GM10266 (cell line): ENCODE measurements around the gene IKZF3.
"Not testable (repeated sequence)": the region's sequence is repeated elsewhere in the genome, so short reads cannot be mapped to it uniquely, and the experiment has no call there.

Experiments used
- DNase-seq: peaks from one replicate; pipeline ENCODE4 v3.0.0; 2012; ENCODE audit errors: extremely low spot score
- TF ChIP-seq, protein P1 (sequence below): IDR thresholded peaks from 2 replicates; pipeline ENCODE4 v1.5.1; 2012; ENCODE audit warnings: mild to moderate bottlenecking, low read depth; ENCODE audit not compliant: control insufficient read depth, insufficient read depth; ENCODE audit errors: missing control alignments

IKZF3 gene

GRCh38 chr17:39863918-39864746, at the start of gene IKZF3:
IKZF3 (minus strand) TSS chr17:39864312; CDS start chr17:39864126, 186 bp downstream.
- TF ChIP-seq, protein P1, sequence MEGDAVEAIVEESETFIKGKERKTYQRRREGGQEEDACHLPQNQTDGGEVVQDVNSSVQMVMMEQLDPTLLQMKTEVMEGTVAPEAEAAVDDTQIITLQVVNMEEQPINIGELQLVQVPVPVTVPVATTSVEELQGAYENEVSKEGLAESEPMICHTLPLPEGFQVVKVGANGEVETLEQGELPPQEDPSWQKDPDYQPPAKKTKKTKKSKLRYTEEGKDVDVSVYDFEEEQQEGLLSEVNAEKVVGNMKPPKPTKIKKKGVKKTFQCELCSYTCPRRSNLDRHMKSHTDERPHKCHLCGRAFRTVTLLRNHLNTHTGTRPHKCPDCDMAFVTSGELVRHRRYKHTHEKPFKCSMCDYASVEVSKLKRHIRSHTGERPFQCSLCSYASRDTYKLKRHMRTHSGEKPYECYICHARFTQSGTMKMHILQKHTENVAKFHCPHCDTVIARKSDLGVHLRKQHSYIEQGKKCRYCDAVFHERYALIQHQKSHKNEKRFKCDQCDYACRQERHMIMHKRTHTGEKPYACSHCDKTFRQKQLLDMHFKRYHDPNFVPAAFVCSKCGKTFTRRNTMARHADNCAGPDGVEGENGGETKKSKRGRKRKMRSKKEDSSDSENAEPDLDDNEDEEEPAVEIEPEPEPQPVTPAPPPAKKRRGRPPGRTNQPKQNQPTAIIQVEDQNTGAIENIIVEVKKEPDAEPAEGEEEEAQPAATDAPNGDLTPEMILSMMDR = peak; percentile 80
- DNase-seq = peak; percentile 74

DNA sequence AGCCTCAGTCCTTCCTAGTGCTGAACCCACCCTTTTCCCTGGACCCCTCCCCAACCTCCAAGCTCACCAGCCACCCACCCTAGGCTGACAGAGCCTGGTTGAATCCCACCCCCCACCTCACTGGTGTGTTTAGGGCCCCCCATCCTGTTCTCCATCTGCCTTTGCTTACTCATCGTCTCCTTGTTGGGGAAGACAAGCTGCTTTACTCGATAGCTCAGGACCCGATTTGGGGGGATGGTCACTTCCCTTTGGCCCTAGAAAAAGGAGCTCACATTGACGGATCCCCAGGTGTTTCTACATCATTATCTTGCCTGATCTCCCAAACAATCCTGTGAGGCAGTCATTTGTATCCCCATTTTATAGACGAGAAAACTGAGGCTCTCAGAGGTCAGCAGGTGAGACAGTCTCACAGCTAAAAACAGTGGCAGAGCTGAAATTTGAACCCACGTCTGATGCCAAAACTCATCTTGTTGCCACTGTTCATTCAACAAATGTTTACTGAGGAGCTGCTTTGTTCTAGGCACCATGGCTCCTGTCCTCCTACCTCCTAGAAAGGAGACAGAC, 44.8 kb upstream of the IKZF3 start:
- TF ChIP-seq, protein P1 = no peak
- no peak for DNase-seq

- TF ChIP-seq, protein P1 = no peak
- no peak for DNase-seq
Measured at GRCh38 chr17:39904990-39905288, 40.8 kb upstream of the IKZF3 start.

GRCh38 chr17:39903158-39903884, 39.2 kb upstream of the IKZF3 start:
- TF ChIP-seq, protein P1 = no peak
- DNase-seq = no peak

DNA sequence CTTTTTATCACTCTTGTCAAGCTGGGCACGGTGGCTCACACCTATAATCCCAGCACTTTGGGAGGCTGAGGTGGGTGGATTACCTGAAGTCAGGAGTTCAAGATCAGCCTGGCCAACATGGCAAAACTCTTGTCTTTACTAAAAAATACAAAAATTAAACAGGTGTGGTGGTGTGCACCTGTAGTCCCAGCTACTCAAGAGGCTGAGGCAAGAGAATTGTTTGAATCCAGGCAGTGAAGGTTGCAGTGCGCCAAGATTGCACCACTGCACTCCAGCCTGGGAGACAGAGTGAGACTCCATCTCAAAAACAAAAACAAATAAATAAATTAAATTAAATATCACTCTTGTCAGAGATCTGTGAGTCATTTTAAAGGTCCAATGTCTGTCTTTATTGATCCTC, 37.9 kb upstream of the IKZF3 start:
- DNase-seq = not testable (repeated sequence)

DNA sequence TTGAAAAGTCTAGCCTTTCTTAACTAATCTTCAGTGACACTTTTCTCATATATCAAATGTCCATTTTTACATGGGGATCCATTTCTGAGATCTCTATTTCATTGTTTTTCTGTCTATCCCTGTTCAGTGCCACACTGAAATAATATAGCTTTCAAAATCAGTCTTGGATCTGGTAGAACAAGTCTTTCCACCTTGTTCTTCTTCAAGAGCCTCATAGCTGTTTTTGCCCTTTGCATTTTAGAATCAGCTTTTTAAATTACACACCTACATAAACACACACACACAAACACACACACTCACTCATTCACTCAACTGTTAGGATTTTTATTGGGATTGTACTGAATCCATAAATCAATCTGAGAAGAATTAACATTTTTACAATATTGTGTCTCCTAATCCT, 35.1 kb upstream of the IKZF3 start:
- no peak for DNase-seq
- TF ChIP-seq, protein P1 = no peak

DNA sequence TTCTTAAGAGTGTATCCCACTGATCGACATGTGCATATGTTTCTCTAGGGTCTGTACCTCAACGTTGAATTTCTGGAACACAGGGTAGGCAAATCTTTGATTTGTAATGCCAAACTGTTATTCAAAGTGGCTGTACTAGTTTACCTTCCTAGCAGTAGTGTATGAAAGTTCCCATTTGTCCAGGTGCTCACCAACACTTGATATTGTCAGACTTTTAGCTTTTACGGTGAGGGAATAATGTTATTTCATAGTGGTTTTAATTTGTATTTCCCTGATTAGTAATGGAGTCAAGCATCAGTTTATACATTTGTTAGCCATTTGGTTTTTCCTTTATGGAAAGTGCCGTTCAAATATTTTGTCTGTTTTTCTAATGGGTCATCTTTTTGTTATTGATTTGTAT, 34.0 kb upstream of the IKZF3 start:
- TF ChIP-seq, protein P1 = no peak
- no peak for DNase-seq
